CD4-positive, alpha-beta T cell treated with Interleukin-21 for 1 hour (primary cell): ENCODE measurements around the gene CDC42SE2.
"Not testable (repeated sequence)": the region's sequence is repeated elsewhere in the genome, so short reads cannot be mapped to it uniquely, and the experiment has no call there.

ENCODE experiments used
- DNase-seq: peaks from one replicate; pipeline ENCODE4 v3.0.0-alpha.2; 2020

Gene CDC42SE2

DNA sequence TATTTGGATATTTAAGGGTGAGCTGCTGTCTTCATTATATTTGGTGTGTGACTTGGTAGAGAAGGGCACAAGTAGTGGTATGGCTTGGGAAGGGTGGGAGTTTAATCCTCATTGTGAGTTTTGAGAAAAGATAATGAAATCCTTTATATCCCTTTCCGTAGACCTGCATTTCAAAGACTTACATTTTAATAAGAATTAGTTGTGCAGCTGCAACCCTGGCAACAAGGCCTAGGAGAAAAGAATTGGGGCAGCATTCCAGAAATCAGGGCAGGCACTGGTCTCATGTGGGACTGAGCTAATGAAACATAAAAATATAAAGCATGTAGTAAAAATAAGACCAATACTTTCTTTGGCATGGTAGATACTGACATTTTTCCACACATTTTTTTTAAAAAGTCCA lies 60.5 kb downstream of the CDC42SE2 start:
- DNase-seq: no peak

GRCh38 chr5:131328536-131329285 lies 64.9 kb downstream of the CDC42SE2 start:
- DNase-seq: no peak

- no peak for DNase-seq
Measured at GRCh38 chr5:131329286-131329560, 65.4 kb downstream of the CDC42SE2 start.

DNA sequence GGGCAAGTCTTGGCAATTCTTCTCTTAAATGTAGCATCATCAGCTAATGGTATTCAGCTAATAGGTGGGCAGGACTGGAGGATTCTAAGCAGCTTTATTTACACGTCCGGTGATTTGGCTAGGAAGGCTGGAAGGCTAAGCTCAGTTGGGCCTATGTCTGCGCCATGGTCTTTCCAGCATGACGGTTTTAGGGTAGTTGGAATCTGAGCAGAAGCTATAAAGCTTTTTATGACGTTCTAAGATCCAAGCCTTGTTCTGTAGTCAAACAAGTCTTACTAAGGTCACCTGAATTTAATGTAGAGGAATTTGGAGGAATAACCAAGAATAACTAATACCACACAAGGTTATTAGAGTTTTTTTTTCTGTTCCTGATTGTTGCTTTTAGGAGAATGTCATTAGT lies 66.2 kb downstream of the CDC42SE2 start:
- DNase-seq: no peak

GRCh38 chr5:131335756-131336155 lies 71.9 kb downstream of the CDC42SE2 start:
- DNase-seq: not testable (repeated sequence)

DNA sequence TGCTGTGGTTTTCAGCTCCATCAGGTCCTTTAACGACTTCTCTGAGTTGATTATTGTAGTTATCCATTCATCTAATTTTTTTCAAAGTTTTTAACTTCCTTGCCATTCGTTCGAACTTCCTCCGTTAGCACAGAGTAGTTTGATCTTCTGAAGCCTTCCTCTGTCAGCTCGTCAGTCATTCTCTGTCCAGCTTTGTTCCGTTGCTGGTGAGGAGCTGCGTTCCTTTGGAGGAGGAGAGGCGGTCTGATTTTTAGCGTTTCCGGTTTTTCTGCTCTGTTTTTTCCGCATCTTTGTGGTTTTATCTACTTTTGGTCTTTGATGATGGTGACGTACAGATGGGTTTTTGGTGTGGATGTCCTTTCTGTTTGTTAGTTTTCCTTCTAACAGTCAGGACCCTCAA lies 72.9 kb downstream of the CDC42SE2 start:
- peak; percentile 60 for DNase-seq

DNA sequence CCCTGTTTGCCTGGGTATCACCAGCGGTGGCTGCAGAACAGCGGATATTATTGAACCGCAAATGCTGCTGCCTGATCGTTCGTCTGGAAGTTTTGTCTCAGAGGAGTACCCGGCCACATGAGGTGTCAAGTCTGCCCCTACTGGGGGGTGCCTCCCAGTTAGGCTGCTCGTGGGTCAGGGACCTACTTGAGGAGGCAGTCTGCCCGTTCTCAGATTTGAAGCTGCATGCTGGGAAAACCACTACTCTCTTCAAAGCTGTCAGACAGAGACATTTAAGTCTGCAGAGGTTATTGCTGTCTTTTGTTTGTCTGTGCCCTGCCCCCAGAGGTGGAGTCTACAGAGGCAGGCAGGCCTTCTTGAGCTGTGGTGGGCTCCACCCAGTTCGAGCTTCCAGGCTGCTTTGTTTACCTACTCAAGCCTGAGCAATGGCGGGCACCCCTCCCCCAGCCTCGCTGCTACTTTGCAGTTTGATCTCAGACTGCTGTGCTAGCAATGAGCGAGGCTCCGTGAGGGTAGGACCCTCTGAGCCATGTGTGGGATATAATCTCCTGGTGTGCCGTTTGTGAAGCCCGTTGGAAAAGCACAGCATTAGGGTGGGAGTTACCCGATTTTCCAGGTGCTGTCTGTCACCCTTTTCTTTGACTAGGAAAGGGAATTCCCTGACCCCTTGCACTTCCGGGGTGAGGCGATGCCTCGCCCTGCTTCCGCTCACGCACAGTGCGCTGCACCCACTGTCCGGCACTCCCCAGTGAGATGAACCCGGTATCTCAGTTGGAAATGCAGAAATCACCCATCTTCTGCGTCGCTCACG lies 73.6 kb downstream of the CDC42SE2 start:
- peak; percentile 56 for DNase-seq

DNA sequence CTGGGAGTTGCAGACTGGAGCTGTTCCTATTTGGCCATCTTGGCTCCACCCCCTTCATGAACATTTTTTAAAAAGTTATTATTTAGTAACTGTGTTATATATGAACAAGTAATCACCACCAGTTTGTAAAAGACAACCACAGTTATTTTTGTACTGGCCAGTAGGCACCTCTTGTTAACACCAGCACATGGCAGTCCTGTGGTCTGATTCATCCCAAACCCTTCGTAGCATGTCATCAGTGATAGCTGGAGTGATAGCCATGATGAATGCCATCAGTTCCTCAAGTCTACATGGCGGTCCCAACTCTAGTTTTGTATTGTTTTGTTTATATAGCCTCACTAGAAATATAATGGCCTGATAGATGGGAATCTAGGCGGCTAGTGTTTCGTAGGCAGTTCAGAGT lies 74.2 kb downstream of the CDC42SE2 start:
- DNase-seq: no peak

GRCh38 chr5:131344288-131344687 lies 80.4 kb downstream of the CDC42SE2 start:
- DNase-seq: not testable (repeated sequence)

DNA sequence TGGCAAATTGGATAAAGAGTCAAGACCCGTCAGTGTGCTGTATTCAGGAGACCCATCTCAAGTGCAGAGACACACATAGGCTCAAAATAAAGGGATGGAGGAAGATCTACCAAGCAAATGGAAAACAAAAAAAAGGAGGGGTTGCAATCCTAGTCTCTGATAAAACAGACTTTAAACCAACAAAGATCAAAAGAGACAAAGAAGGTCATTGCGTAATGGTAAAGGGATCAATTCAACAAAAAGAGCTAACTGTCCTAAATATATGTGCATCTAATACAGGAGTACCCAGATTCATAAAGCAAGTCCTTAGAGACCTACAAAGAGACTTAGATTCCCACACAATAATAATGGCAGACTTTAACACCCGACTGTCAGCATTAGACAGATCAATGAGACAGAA lies 82.4 kb downstream of the CDC42SE2 start:
- DNase-seq: not testable (repeated sequence)

DNA sequence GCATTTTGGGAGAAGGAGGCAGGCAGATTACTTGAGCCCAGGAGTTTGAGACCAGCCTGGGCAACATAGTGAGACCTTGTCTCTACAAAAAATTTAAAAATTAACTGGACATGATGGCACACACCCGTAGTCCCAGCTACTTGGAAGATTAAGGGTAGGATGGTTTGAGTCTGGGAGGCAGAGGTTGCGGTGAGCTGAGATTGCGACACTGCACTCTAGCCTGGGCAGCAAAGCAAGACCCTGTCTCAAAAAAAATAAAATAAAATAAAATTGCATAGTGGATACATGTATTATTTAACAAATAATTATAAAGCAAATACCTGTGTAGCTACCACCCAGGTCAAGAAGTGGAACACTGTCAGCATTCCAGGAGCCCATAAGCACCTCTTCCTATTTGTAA lies 90.1 kb downstream of the CDC42SE2 start:
- no peak for DNase-seq

- no peak for DNase-seq
Measured at GRCh38 chr5:131355971-131356528, 92.2 kb downstream of the CDC42SE2 start.

GRCh38 chr5:131356619-131357018 lies 92.8 kb downstream of the CDC42SE2 start:
- DNase-seq: no peak

- DNase-seq: peak; percentile 57
Measured at GRCh38 chr5:131357739-131358561, 94.1 kb downstream of the CDC42SE2 start.

GRCh38 chr5:131361677-131362315 lies 97.9 kb downstream of the CDC42SE2 start:
- DNase-seq: no peak

- DNase-seq: no peak
Measured at GRCh38 chr5:131363811-131364506, 100.1 kb downstream of the CDC42SE2 start.

DNA sequence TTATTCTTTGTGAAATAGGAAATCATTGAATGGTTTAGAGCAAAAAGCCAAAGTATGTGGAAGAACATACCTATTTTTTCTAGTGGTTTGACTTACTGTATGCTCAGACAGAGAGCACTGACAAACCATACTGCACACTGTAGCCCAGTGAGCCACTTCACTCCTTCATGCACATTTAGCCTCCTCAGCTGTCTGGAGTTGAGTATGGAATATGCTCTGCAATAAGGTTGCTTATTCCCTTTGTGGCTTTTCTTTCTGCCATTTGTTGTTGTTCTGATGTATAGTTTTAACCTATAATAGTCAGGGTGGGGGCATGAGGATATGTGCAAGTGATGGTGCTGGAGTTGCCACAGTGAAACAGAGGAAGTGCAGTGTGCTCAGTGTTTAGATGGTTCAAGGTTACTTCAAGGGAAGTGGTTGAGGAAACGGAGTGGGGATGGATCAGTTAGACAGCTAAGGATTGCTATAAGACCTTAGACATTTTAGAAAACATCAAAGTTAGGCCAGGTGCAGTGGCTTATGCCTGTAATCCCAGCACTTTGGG lies 100.7 kb downstream of the CDC42SE2 start:
- no peak for DNase-seq

GRCh38 chr5:131366428-131366827 lies 102.6 kb downstream of the CDC42SE2 start:
- no peak for DNase-seq

DNA sequence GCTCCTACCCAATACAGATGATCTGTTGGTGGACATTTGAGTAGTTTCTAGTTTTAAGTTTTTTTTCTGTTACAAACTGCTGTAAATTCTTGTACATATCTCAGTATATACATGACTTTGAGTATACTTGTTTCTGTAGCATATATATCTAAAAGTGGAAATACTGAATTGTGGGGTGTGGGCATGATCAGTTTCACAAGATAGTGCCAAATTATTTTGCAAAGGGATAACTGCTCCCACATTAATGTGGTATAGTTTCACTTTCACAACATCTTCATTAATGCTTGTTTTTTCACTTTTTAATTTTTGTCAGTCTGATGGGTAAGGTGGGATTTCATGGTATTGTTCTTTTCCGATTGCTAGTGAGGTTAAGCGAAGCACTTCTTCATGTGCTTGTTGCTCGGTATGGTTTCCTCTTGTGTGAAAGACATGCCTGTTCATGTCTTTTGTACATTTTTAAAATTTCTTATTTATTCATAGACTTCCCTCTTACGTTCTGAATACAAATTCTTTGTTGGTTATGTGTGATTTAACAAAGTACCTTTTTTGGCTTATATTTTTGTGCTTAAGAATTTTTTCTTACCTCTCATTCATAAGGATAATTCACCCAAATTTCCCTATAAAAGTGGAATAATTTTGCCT lies 103.5 kb downstream of the CDC42SE2 start:
- DNase-seq: no peak

DNA sequence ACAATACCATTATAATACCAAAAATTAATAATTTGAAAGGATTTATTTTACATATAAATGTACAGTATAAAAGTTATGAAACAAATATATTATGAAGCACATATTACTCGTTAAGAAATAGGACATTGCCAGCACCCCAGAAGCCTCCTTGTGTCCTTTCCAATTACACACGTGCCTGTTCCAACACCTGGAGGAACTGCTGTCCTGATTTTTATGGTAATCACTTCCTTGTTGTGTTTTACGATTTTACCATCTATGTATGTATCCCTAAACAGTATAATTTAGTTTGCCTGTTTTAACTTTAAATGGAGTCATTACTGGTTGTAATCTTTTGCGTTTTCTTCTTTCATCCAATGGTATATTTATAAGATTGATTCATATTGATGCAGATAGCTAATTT lies 105.0 kb downstream of the CDC42SE2 start:
- DNase-seq: no peak

DNA sequence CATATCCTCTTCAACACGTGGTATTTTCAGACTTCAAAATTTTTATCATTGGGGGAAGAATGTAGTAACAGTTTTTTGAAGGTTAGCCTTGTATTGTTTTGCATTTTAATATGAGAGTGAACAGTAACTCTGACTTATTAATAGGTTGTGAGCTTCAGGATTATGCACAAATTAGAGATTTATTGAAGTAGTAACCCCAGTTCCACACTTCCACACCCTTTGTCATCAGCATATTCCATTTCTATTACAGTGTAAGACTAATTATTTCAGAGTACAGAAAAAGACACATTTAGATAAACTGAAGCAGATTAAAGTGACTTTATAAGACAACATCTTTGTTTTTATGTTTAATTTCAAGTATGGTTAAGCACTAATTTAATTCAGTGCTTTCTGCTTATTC lies 105.7 kb downstream of the CDC42SE2 start:
- no peak for DNase-seq
